Panc1 (cell line): Measurements from ENCODE around the gene TSPOAP1. TPM values are rescaled to one million over a fixed set of nuclear protein-coding genes. Genes with fewer than 3 reads are reported as not detected.

Source experiments
- ATAC-seq: fragments of 200-7000 bp; cut with Tn5 transposase; 2 replicates; pipeline ENCODE4 v1.9.1; 2020; ENCODE audit warnings: mild to moderate bottlenecking, moderate library complexity
- BruUV-seq: library from RNA; stranded (reverse); fragments of 400-500 nt; replicated peaks from 2 replicates; lab custom pipeline; 2021; lab: Mats Ljungman, UMichigan
- CTCF ChIA-PET: fragments of 300-600 bp; sonication (Branson Sonifier 250); formaldehyde crosslinking; loops from one replicate; lab custom pipeline; 2022; ENCODE audit warnings: antibody characterized with exemption; lab: Charles Lee
- POLR2A ChIA-PET: fragments of 300-600 bp; sonication (Branson Sonifier 250); formaldehyde crosslinking; loops from one replicate; lab custom pipeline; 2022; ENCODE audit warnings: antibody characterized with exemption; lab: Charles Lee
- DNase-seq: peaks from one replicate; pipeline ENCODE4 v3.0.0-alpha.2; 2010; ENCODE audit warnings: low read depth, low spot score
- H3K27ac ChIP-seq: 2 replicates; pipeline ENCODE4 v1.5.1; 2011; ENCODE audit warnings: mild to moderate bottlenecking, low read length, inconsistent platforms
- H3K27me3 ChIP-seq: fragments of 200-500 bp; sonication (Bioruptor generic); 2 replicates; pipeline ENCODE4 v1.6.0; 2014; ENCODE audit warnings: low read length, inconsistent platforms; ENCODE audit not compliant: control insufficient read depth, insufficient read depth
- H3K36me3 ChIP-seq: fragments of 200-500 bp; sonication (Bioruptor generic); 2 replicates; pipeline ENCODE4 v1.5.1; 2014; ENCODE audit warnings: inconsistent platforms, mild to moderate bottlenecking, low read length, moderate library complexity; ENCODE audit not compliant: control insufficient read depth, insufficient read depth
- H3K4me1 ChIP-seq: 2 replicates; pipeline ENCODE4 v1.5.1; 2011; ENCODE audit warnings: inconsistent platforms, mild to moderate bottlenecking, low read length, moderate library complexity; ENCODE audit not compliant: control insufficient read depth, insufficient read depth
- H3K4me3 ChIP-seq, 2 experiments: 2 replicates each; pipeline ENCODE4 v1.5.1; 2011 to 2012; ENCODE audit warnings: low read depth in 2 of 2, low read length in 2 of 2, mild to moderate bottlenecking in 2 of 2, inconsistent platforms in 1 of 2, moderate library complexity in 1 of 2
- H3K9me3 ChIP-seq: fragments of 200-500 bp; sonication (Bioruptor generic); 2 replicates; pipeline ENCODE4 v1.5.1; 2014; ENCODE audit warnings: low read depth, mild to moderate bottlenecking, inconsistent platforms, low read length, moderate library complexity; ENCODE audit not compliant: control insufficient read depth, insufficient read depth
- POLR2AphosphoS5 ChIP-seq: IDR thresholded peaks from 2 replicates; pipeline ENCODE4 v1.6.1; 2012; ENCODE audit warnings: mild to moderate bottlenecking, low read depth, low read length, moderate library complexity
- REST ChIP-seq, 2 experiments: IDR thresholded peaks; 2 replicates each; pipeline ENCODE4 v1.6.1; 2011 to 2012; ENCODE audit warnings: low read depth in 2 of 2, control low read depth in 1 of 2, low read length in 1 of 2, mild to moderate bottlenecking in 1 of 2, moderate library complexity in 1 of 2; ENCODE audit not compliant: insufficient read depth in 1 of 2
- SIN3A ChIP-seq: IDR thresholded peaks from 2 replicates; pipeline ENCODE4 v1.6.1; 2012; ENCODE audit warnings: low read depth, mild to moderate bottlenecking, low read length, moderate library complexity, borderline replicate concordance; ENCODE audit not compliant: insufficient read depth
- TCF7L2 ChIP-seq: IDR thresholded peaks from 2 replicates; pipeline ENCODE4 v1.6.1; 2011; ENCODE audit warnings: mild to moderate bottlenecking, low read depth, low read length, inconsistent platforms
- in situ Hi-C: cut with HindIII; loops from 2 replicates; pipeline ENCODE4 v1.10.0; 2016; ENCODE audit warnings: low sequenced_read_pairs, low pct_unique_long_range_greater_than_20kb
- intact Hi-C: fragments of 100-400 bp; cut with micrococcal nuclease; formaldehyde crosslinking; loops from one replicate; pipeline ENCODE4 v1.10.0; 2022; ENCODE audit not compliant: unreplicated experiment
- total RNA-seq: library from RNA; stranded (reverse); gene quantifications from one replicate; pipeline ENCODE4 v1.2.1, GENCODE V29; 2021; ENCODE audit not compliant: unreplicated experiment
- TF ChIP-seq, protein P1 (sequence below): fragments of 450-650 bp; IDR thresholded peaks from 2 replicates; pipeline ENCODE4 v1.5.1; 2017; ENCODE audit warnings: mild to moderate bottlenecking

The TSPOAP1 gene
- total RNA-seq, 1 experiment from 2014 or later, result 0.05 TPM

- ChIA-PET POLR2A (interaction anchor here (0.7 kb wide), 1 partner anchor 262 kb away, joined by 3 read pairs; no protein-coding TSS in a partner anchor), CTCF (interaction anchor here (0.6 kb wide), 1 partner anchor 157 kb away, joined by 3 read pairs; no protein-coding TSS in a partner anchor)
- DNase-seq (no peak), ATAC-seq (no peak)
- H3K4me3 ChIP-seq, result no peak overlapping the region
- no peaks in the 10 kb centered on the region for H3K9me3 ChIP-seq
- H3K36me3 ChIP-seq, result no peaks in the 10 kb centered on the region
- no peak overlapping the region for H3K27ac ChIP-seq
- no peaks in the 10 kb centered on the region for H3K27me3 ChIP-seq
- TF ChIP-seq, protein P1, sequence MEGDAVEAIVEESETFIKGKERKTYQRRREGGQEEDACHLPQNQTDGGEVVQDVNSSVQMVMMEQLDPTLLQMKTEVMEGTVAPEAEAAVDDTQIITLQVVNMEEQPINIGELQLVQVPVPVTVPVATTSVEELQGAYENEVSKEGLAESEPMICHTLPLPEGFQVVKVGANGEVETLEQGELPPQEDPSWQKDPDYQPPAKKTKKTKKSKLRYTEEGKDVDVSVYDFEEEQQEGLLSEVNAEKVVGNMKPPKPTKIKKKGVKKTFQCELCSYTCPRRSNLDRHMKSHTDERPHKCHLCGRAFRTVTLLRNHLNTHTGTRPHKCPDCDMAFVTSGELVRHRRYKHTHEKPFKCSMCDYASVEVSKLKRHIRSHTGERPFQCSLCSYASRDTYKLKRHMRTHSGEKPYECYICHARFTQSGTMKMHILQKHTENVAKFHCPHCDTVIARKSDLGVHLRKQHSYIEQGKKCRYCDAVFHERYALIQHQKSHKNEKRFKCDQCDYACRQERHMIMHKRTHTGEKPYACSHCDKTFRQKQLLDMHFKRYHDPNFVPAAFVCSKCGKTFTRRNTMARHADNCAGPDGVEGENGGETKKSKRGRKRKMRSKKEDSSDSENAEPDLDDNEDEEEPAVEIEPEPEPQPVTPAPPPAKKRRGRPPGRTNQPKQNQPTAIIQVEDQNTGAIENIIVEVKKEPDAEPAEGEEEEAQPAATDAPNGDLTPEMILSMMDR, result no peak
- TF ChIP-seq POLR2AphosphoS5 (no peak), SIN3A (no peak), REST (IDR thresholded peaks at IDR 0.05; ENCODE audit: insufficient read depth in 1 of 2, low read depth in 2 of 2, low read length in 1 of 2) (no peak), TCF7L2 (no peak)
- in situ Hi-C loops, result no loop called here
- BruUV-seq, result no TSS peak
- intact Hi-C loops, result no loop called here
- H3K4me1 ChIP-seq, result no peaks in the 10 kb centered on the region
These were observed 26.2 kb downstream of the TSPOAP1 start for GRCh38 chr17:58302171-58302918.

- BruUV-seq, result no TSS peak
- H3K27ac ChIP-seq, result no peak overlapping the region
- in situ Hi-C loops, result no loop called here
- no peaks in the 10 kb centered on the region for H3K4me1 ChIP-seq
- intact Hi-C loops, result no loop called here
- no peaks in the 10 kb centered on the region for H3K27me3 ChIP-seq
- no peak for TF ChIP-seq TCF7L2
- TF ChIP-seq SIN3A, result no peak
- ChIA-PET POLR2A (no interaction called here), CTCF (no interaction called here)
- no peaks in the 10 kb centered on the region for H3K9me3 ChIP-seq
- H3K4me3 ChIP-seq, result no peak overlapping the region
- ATAC-seq (no peak), DNase-seq (no peak)
- H3K36me3 ChIP-seq, result no peaks in the 10 kb centered on the region
These were observed 27.0 kb downstream of the TSPOAP1 start for GRCh38 chr17:58301504-58302150.

GRCh38 chr17:58300336-58300735 lies 28.3 kb downstream of the TSPOAP1 start:
- ATAC-seq (no peak), DNase-seq (no peak)
- Histone ChIP-seq H3K36me3 (no peaks in the 10 kb centered on the region), H3K9me3 (no peaks in the 10 kb centered on the region), H3K27me3 (no peaks in the 10 kb centered on the region), H3K4me1 (no peaks in the 10 kb centered on the region), H3K27ac (no peak overlapping the region), H3K4me3 (no peak overlapping the region)
- in situ Hi-C loops, result no loop called here
- no peak for TF ChIP-seq SIN3A
- TF ChIP-seq, protein P1, result no peak
- TF ChIP-seq REST (IDR thresholded peaks at IDR 0.05; ENCODE audit: insufficient read depth in 1 of 2, low read depth in 2 of 2, low read length in 1 of 2), result no peak
- no peak for TF ChIP-seq TCF7L2
- no peak for TF ChIP-seq POLR2AphosphoS5
- ChIA-PET CTCF (no interaction called here), POLR2A (no interaction called here)
- no TSS peak for BruUV-seq
- intact Hi-C loops, result no loop called here
